Measurements from ENCODE around the gene CLEC11A. TPM values are rescaled to one million over a fixed set of nuclear protein-coding genes. Genes with fewer than 3 reads are reported as not detected.

CLEC11A gene
- total and polyA plus RNA-seq, 9 of the 15 experiments (the other 6 are each of a cell fraction or from before 2014, with no cell fraction given): 0.39 to 43.9 (median 3.4) TPM

GRCh38 chr19:50679177-50680125 lies 43.7 kb upstream of the CLEC11A start (continued):
- TF ChIP-seq, protein P1, sequence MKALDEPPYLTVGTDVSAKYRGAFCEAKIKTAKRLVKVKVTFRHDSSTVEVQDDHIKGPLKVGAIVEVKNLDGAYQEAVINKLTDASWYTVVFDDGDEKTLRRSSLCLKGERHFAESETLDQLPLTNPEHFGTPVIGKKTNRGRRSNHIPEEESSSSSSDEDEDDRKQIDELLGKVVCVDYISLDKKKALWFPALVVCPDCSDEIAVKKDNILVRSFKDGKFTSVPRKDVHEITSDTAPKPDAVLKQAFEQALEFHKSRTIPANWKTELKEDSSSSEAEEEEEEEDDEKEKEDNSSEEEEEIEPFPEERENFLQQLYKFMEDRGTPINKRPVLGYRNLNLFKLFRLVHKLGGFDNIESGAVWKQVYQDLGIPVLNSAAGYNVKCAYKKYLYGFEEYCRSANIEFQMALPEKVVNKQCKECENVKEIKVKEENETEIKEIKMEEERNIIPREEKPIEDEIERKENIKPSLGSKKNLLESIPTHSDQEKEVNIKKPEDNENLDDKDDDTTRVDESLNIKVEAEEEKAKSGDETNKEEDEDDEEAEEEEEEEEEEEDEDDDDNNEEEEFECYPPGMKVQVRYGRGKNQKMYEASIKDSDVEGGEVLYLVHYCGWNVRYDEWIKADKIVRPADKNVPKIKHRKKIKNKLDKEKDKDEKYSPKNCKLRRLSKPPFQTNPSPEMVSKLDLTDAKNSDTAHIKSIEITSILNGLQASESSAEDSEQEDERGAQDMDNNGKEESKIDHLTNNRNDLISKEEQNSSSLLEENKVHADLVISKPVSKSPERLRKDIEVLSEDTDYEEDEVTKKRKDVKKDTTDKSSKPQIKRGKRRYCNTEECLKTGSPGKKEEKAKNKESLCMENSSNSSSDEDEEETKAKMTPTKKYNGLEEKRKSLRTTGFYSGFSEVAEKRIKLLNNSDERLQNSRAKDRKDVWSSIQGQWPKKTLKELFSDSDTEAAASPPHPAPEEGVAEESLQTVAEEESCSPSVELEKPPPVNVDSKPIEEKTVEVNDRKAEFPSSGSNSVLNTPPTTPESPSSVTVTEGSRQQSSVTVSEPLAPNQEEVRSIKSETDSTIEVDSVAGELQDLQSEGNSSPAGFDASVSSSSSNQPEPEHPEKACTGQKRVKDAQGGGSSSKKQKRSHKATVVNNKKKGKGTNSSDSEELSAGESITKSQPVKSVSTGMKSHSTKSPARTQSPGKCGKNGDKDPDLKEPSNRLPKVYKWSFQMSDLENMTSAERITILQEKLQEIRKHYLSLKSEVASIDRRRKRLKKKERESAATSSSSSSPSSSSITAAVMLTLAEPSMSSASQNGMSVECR (CRISPR knock-in tag; IDR thresholded peaks at IDR 0.05): no peak
- TF ChIP-seq ELK3 (CRISPR knock-in tag; IDR thresholded peaks at IDR 0.05) (no peak), EWSR1 (IDR thresholded peaks at IDR 0.05; ENCODE audit: borderline replicate concordance, low read depth, partially characterized antibody) (no peak), E2F8 (IDR thresholded peaks at IDR 0.05; ENCODE audit: low read depth, partially characterized antibody) (peak; percentile 94), ZC3H4 (CRISPR knock-in tag; IDR thresholded peaks at IDR 0.05; ENCODE audit: borderline replicate concordance) (no peak), E2F6 (IDR thresholded peaks at IDR 0.05; ENCODE audit: borderline replicate concordance in 1 of 2, extremely low read depth in 1 of 2, insufficient read depth in 1 of 2, insufficient read length in 1 of 2, low read depth in 1 of 2, low read length in 1 of 2, poor library complexity in 1 of 2, severe bottlenecking in 1 of 2) (peak; percentile 99 to 100), ZNF3 (CRISPR knock-in tag; IDR thresholded peaks at IDR 0.05) (no peak), MEIS2 (IDR thresholded peaks at IDR 0.05; ENCODE audit: partially characterized antibody) (peak; percentile 78), CHCHD3 (CRISPR knock-in tag; IDR thresholded peaks at IDR 0.05) (no peak), BRD9 (IDR thresholded peaks at IDR 0.05; ENCODE audit: low read depth, partially characterized antibody) (peak; percentile 65), PCBP1 (IDR thresholded peaks at IDR 0.05; ENCODE audit: low read depth, low read length, poor library complexity, severe bottlenecking) (no peak), MEF2D (tag; conservative IDR thresholded peaks at IDR 0.05; ENCODE audit: low read depth) (0 out of 2 replicates have a peak, but pooled peaks have one; percentile 40), POLR2B (IDR thresholded peaks at IDR 0.05; ENCODE audit: low read depth, partially characterized antibody) (no peak)
- TF ChIP-seq, protein P2, sequence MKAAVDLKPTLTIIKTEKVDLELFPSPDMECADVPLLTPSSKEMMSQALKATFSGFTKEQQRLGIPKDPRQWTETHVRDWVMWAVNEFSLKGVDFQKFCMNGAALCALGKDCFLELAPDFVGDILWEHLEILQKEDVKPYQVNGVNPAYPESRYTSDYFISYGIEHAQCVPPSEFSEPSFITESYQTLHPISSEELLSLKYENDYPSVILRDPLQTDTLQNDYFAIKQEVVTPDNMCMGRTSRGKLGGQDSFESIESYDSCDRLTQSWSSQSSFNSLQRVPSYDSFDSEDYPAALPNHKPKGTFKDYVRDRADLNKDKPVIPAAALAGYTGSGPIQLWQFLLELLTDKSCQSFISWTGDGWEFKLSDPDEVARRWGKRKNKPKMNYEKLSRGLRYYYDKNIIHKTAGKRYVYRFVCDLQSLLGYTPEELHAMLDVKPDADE (conservative IDR thresholded peaks at IDR 0.05; ENCODE audit: control insufficient read depth, low read depth, low read length): 0 out of 2 replicates have a peak, but pooled peaks have one; percentile 42
